Panc1 (cell line): ENCODE data around the gene VPS18. TPM values are rescaled to one million over a fixed set of nuclear protein-coding genes. Genes with fewer than 3 reads are reported as not detected.

Experiments used
- ATAC-seq: fragments of 200-7000 bp; cut with Tn5 transposase; 2 replicates; pipeline ENCODE4 v1.9.1; 2020; ENCODE audit warnings: mild to moderate bottlenecking, moderate library complexity
- BruUV-seq: library from RNA; stranded (reverse); fragments of 400-500 nt; replicated peaks from 2 replicates; lab custom pipeline; 2021; lab: Mats Ljungman, UMichigan
- CTCF ChIA-PET: fragments of 300-600 bp; sonication (Branson Sonifier 250); formaldehyde crosslinking; loops from one replicate; lab custom pipeline; 2022; ENCODE audit warnings: antibody characterized with exemption; lab: Charles Lee
- POLR2A ChIA-PET: fragments of 300-600 bp; sonication (Branson Sonifier 250); formaldehyde crosslinking; loops from one replicate; lab custom pipeline; 2022; ENCODE audit warnings: antibody characterized with exemption; lab: Charles Lee
- DNase-seq: peaks from one replicate; pipeline ENCODE4 v3.0.0-alpha.2; 2010; ENCODE audit warnings: low read depth, low spot score
- H3K27ac ChIP-seq: 2 replicates; pipeline ENCODE4 v1.5.1; 2011; ENCODE audit warnings: mild to moderate bottlenecking, low read length, inconsistent platforms
- H3K27me3 ChIP-seq: fragments of 200-500 bp; sonication (Bioruptor generic); 2 replicates; pipeline ENCODE4 v1.6.0; 2014; ENCODE audit warnings: low read length, inconsistent platforms; ENCODE audit not compliant: control insufficient read depth, insufficient read depth
- H3K36me3 ChIP-seq: fragments of 200-500 bp; sonication (Bioruptor generic); 2 replicates; pipeline ENCODE4 v1.5.1; 2014; ENCODE audit warnings: inconsistent platforms, mild to moderate bottlenecking, low read length, moderate library complexity; ENCODE audit not compliant: control insufficient read depth, insufficient read depth
- H3K4me1 ChIP-seq: 2 replicates; pipeline ENCODE4 v1.5.1; 2011; ENCODE audit warnings: inconsistent platforms, mild to moderate bottlenecking, low read length, moderate library complexity; ENCODE audit not compliant: control insufficient read depth, insufficient read depth
- H3K4me3 ChIP-seq, 2 experiments: 2 replicates each; pipeline ENCODE4 v1.5.1; 2011 to 2012; ENCODE audit warnings: low read depth in 2 of 2, low read length in 2 of 2, mild to moderate bottlenecking in 2 of 2, inconsistent platforms in 1 of 2, moderate library complexity in 1 of 2
- H3K9me3 ChIP-seq: fragments of 200-500 bp; sonication (Bioruptor generic); 2 replicates; pipeline ENCODE4 v1.5.1; 2014; ENCODE audit warnings: low read depth, mild to moderate bottlenecking, inconsistent platforms, low read length, moderate library complexity; ENCODE audit not compliant: control insufficient read depth, insufficient read depth
- CTCF ChIP-seq: fragments of 450-650 bp; IDR thresholded peaks from 2 replicates; pipeline ENCODE4 v1.5.1; 2017; ENCODE audit warnings: mild to moderate bottlenecking
- POLR2AphosphoS5 ChIP-seq: IDR thresholded peaks from 2 replicates; pipeline ENCODE4 v1.6.1; 2012; ENCODE audit warnings: mild to moderate bottlenecking, low read depth, low read length, moderate library complexity
- SIN3A ChIP-seq: IDR thresholded peaks from 2 replicates; pipeline ENCODE4 v1.6.1; 2012; ENCODE audit warnings: low read depth, mild to moderate bottlenecking, low read length, moderate library complexity, borderline replicate concordance; ENCODE audit not compliant: insufficient read depth
- TCF7L2 ChIP-seq: IDR thresholded peaks from 2 replicates; pipeline ENCODE4 v1.6.1; 2011; ENCODE audit warnings: mild to moderate bottlenecking, low read depth, low read length, inconsistent platforms
- in situ Hi-C: cut with HindIII; loops from 2 replicates; pipeline ENCODE4 v1.10.0; 2016; ENCODE audit warnings: low sequenced_read_pairs, low pct_unique_long_range_greater_than_20kb
- intact Hi-C: fragments of 100-400 bp; cut with micrococcal nuclease; formaldehyde crosslinking; loops from one replicate; pipeline ENCODE4 v1.10.0; 2022; ENCODE audit not compliant: unreplicated experiment
- total RNA-seq: library from RNA; stranded (reverse); gene quantifications from one replicate; pipeline ENCODE4 v1.2.1, GENCODE V29; 2021; ENCODE audit not compliant: unreplicated experiment
- TF ChIP-seq, protein P1 (sequence below), 2 experiments: IDR thresholded peaks; 2 replicates each; pipeline ENCODE4 v1.6.1; 2011 to 2012; ENCODE audit warnings: low read depth in 2 of 2, control low read depth in 1 of 2, low read length in 1 of 2, mild to moderate bottlenecking in 1 of 2, moderate library complexity in 1 of 2; ENCODE audit not compliant: insufficient read depth in 1 of 2

VPS18 gene
- total RNA-seq, 1 experiment from 2014 or later = 46.7 TPM

GRCh38 chr15:40941528-40942336 lies 47.5 kb downstream of the VPS18 start:
- Histone ChIP-seq H3K9me3 (no peaks in the 10 kb centered on the region), H3K4me1 (peaks cover 19% of the 10 kb centered on the region), H3K27ac (peak overlapping the region; percentile 79), H3K4me3 (peak overlapping the region; percentile 50 to 51), H3K36me3 (no peaks in the 10 kb centered on the region), H3K27me3 (no peaks in the 10 kb centered on the region)
- no TSS peak for BruUV-seq
- TF ChIP-seq SIN3A (peak; percentile 18; the same call in 1 of the 2 replicates), TCF7L2 (no peak; the same call in 1 of the 2 replicates), POLR2AphosphoS5 (peak; percentile 54), CTCF (peak; percentile 99)
- peak; percentile 91 for ATAC-seq
- intact Hi-C loops = loop anchor here (10.0 kb wide), 1 partner anchor 243 kb away; no protein-coding TSS in a partner anchor
- no peak for DNase-seq
- CTCF ChIA-PET = interaction anchor here (0.6 to 1.6 kb wide), 11 partner anchors 9 to 174 kb away, joined by 3 to 8 read pairs (median 3); partner anchors contain the start of gene INO80
- POLR2A ChIA-PET = interaction anchor here (0.6 kb wide), 1 partner anchor 40 kb away, joined by 5 read pairs; no protein-coding TSS in a partner anchor
- in situ Hi-C loops = no loop called here

DNA sequence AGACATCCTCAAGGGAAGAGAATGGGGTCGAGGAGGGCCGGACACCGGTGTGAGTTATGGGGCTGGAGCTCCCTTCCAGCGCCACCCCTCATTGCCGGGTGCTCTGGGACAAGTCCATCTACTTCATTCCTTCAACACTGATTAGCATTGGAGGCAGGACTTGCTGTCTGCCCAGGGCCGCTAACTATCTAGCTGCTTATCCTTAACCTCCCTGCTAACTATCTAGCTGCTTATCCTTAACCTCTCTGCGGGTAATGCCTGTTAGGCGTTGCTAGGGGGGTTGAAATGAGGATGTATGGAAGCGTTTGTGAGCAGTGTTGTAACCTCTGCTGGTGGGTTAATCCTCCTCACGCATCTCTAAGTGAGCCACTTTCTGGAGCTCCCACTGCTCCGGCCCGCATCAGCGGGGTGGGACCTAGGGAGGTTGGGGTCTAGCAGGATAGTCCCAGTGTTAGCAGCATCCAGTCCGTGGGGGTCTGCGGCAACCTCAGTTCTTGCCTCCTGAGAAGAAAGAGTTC lies 48.1 kb downstream of the VPS18 start:
- Histone ChIP-seq H3K27me3 (no peaks in the 10 kb centered on the region), H3K4me3 (peak overlapping the region; percentile 50 to 51), H3K36me3 (no peaks in the 10 kb centered on the region), H3K9me3 (no peaks in the 10 kb centered on the region), H3K4me1 (peaks cover 19% of the 10 kb centered on the region), H3K27ac (peak overlapping the region; percentile 79)
- no TSS peak for BruUV-seq
- ATAC-seq (no peak), DNase-seq (no peak)
- CTCF ChIA-PET = interaction anchor here (0.7 to 1.6 kb wide), 5 partner anchors 12 to 39 kb away, joined by 3 to 8 read pairs (median 3); no protein-coding TSS in a partner anchor
- POLR2A ChIA-PET = no interaction called here
- TF ChIP-seq, protein P1, sequence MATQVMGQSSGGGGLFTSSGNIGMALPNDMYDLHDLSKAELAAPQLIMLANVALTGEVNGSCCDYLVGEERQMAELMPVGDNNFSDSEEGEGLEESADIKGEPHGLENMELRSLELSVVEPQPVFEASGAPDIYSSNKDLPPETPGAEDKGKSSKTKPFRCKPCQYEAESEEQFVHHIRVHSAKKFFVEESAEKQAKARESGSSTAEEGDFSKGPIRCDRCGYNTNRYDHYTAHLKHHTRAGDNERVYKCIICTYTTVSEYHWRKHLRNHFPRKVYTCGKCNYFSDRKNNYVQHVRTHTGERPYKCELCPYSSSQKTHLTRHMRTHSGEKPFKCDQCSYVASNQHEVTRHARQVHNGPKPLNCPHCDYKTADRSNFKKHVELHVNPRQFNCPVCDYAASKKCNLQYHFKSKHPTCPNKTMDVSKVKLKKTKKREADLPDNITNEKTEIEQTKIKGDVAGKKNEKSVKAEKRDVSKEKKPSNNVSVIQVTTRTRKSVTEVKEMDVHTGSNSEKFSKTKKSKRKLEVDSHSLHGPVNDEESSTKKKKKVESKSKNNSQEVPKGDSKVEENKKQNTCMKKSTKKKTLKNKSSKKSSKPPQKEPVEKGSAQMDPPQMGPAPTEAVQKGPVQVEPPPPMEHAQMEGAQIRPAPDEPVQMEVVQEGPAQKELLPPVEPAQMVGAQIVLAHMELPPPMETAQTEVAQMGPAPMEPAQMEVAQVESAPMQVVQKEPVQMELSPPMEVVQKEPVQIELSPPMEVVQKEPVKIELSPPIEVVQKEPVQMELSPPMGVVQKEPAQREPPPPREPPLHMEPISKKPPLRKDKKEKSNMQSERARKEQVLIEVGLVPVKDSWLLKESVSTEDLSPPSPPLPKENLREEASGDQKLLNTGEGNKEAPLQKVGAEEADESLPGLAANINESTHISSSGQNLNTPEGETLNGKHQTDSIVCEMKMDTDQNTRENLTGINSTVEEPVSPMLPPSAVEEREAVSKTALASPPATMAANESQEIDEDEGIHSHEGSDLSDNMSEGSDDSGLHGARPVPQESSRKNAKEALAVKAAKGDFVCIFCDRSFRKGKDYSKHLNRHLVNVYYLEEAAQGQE (IDR thresholded peaks at IDR 0.05; ENCODE audit: insufficient read depth in 1 of 2, low read depth in 2 of 2, low read length in 1 of 2) = no peak
- intact Hi-C loops (loop anchor here (10.0 kb wide), 1 partner anchor 242 kb away; no protein-coding TSS in a partner anchor), in situ Hi-C loops (no loop called here)
